LNCAP (cell line): ENCODE measurements around the gene BICD2.

Experiments
- CTCF ChIP-seq: fragments of 450-650 bp; IDR thresholded peaks from 2 replicates; pipeline ENCODE4 v1.5.1; 2017; ENCODE audit warnings: mild to moderate bottlenecking

BICD2 gene

DNA sequence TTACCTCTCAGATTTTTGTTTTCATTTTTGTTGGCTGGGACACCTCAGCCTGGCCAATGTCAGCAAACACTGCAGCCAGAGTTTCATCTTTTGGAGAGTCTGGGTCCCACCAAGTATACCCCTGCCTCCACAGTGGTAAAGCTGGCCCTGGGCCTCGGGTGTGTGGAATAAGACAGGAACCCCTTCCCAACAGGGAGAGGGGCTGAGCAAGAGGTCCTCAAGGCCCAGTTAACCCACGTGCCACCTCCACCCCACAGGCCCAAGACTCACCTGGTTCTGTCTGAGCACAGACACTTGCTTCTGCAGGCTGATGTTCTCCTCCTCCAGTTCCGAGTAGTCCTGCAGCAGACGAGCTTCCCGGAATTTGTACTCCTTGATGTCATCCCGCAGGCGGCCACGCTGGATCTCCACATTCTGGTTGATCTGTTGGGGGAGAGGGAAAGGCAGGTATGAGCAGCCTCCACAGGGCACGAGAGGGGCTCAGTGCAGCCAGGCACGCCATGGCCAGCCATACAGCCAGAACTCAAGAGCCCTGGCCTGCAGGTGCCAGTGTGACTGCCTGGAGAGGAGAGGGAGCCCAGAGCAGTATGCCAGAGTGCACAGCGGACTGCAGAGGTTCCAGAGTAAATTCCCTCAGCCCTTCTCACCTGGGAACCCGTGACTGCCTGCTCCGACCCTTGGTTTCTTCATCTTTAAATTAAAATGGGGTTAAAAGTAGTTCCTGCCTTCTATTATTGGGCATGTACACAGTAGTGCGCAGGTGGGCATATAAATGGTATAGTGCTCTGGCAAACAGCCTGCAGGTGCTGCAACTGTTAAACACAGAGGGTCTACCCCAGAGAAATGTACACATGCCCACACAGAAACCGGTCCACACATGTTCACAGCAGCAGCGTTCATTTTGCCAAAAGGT lies 42.0 kb downstream of the BICD2 start:
- TF ChIP-seq CTCF = no peak

- TF ChIP-seq CTCF = no peak
These were observed 43.1 kb downstream of the BICD2 start for GRCh38 chr9:92721548-92721947.

DNA sequence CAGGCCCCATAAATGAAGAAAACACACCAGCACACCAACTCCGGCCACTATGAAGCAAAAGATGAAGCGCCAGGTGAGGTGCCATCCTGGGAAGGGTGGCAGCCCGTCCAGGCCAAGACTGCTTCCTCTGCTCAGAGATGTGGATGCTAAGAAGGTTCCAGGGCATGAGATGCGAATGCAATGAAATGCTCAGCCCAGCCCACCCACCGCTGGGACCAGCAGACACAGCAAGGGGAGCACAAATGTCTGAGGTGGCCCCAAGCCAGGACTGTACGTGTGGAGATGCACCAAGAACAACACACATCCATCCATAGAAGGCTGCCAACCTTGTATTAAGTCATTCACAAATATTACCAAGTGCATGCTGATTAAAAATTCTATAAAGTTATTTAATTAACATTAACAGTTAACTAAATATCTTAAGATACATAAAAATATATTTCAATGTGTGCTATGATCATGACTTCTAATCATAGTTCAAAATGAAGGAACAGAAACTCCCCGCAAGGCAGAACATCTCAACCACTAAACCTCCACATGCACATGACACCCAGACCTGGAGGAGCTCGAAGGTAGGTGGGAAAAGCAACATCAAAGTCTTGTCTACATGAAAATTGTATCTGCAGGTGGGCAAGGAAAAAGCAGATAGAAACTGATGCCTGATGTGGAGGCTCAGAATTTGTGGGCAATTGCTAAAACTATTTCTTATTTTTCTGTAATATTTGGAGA lies 43.7 kb downstream of the BICD2 start:
- no peak for TF ChIP-seq CTCF

GRCh38 chr9:92720209-92720765 lies 44.3 kb downstream of the BICD2 start:
- no peak for TF ChIP-seq CTCF

DNA sequence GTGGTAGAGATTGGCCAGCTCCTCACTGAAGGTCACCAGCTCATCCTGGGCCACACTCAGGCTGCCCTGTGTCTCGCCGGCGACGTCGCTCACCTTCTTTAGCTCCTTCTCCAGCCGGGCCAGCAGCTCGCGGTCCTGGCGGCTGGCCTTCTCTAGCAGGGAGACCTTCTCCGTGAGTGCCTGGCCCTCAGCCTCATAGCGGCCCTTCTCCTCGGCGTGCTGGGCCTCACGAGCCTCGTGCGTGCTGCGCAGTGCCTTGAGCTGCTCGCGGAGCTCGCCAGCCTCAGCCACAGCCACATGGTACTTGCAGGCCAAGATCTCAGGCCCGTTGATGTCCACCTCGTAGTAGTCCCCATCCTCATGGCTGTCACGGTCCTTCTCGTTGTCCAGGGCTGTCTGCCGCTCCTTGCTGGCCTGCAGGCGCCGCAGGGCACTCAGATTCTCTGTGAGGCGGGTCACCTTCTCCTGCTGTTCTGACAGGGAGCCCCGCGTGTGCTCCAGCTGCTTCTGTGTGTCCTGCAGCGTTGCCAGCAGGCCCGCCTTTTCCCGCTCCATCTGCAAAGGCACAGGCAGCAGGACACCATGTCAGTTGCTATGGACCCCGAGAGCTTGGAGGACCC lies 45.5 kb downstream of the BICD2 start:
- TF ChIP-seq CTCF = no peak

DNA sequence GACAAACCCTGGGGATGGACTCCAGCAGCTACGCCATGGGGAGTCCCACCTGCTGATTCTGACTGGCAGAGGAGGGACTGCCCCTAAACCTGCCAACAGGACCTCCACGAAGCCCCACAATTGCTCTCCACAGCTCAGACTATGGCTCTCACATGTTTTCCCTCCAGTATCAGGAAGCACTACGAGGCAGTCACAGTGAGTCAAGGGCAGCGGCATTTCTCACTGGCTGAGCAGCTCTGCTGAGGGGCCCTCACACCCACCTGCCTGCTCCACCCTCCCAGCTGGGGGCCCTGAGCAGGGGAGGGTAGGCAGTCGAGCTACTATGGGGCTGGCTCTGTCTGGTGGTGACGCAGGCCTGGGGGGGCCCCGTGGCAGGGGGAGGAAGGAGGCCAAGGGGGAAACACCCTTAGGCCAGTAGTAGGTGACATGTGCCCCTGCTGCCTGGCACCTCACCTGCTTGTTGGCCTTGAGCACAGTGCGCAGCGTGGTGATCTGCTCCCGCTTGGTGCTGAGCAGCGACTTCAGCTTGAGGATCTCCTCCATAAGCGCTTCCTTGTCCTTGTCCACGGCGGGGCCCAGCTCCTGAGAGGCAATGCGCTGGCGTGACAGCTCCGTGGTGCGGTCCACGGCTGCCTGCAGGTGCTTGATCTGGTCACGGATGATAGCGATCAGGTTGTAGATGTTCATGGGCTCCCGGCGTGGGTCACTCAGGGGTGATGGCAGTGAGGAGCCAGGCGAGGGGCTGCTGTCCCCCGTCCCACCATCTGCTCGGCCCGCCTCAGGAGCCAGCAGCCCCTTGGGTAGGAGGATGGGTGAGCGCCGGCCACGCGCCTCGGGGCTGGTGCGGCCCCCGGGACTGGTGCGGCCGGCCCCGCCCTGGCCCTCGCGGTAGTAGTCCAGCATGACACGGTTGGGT lies 46.3 kb downstream of the BICD2 start:
- TF ChIP-seq CTCF = no peak
